HEK293 (cell line): ENCODE measurements around the gene ZNF438.

ENCODE experiments used
- CTCF ChIA-PET: fragments of 350-600 bp; formaldehyde crosslinking; extraction: SDS; loops from one replicate; lab custom pipeline; 2021; ENCODE audit warnings: antibody characterized with exemption; lab: Yijun Ruan, JAX
- POLR2A ChIA-PET: fragments of 300-600 bp; formaldehyde crosslinking; extraction: SDS; loops from one replicate; lab custom pipeline; 2020; ENCODE audit warnings: antibody characterized with exemption, inconsistent platforms; lab: Yijun Ruan, JAX
- H3K27ac ChIP-seq: fragments of 200-500 bp; sonication (Bioruptor generic); 2 replicates; pipeline ENCODE4 v1.5.1; 2014; ENCODE audit warnings: low read depth, low read length, control low read depth, inconsistent platforms; ENCODE audit errors: extremely low read depth
- H3K36me3 ChIP-seq, 2 experiments: fragments of 200-500 bp in 1 of 2; sonication (Bioruptor generic) in 1 of 2; 1 replicate in 1 of 2; 2 replicates in 1 of 2; pipeline ENCODE4 v1.5.1; 2014 to 2017; ENCODE audit warnings: inconsistent platforms in 2 of 2, low read length in 2 of 2; ENCODE audit not compliant: control insufficient read depth in 2 of 2, insufficient read depth in 1 of 2
- H3K4me1 ChIP-seq: fragments of 200-500 bp; sonication (Bioruptor generic); 2 replicates; pipeline ENCODE4 v1.5.1; 2014; ENCODE audit warnings: mild to moderate bottlenecking, low read length, inconsistent platforms; ENCODE audit not compliant: control insufficient read depth, insufficient read depth
- H3K4me3 ChIP-seq: 2 replicates; pipeline ENCODE4 v1.5.1; 2011; ENCODE audit warnings: low read depth, mild to moderate bottlenecking, control low read depth, low read length, moderate library complexity
- H3K9me3 ChIP-seq: fragments of 200-500 bp; sonication (Bioruptor generic); 2 replicates; pipeline ENCODE4 v1.5.1; 2014; ENCODE audit warnings: low read depth, low read length, inconsistent platforms; ENCODE audit not compliant: control insufficient read depth, insufficient read depth
- GFI1B ChIP-seq: fragments of 450-650 bp; formaldehyde crosslinking; IDR thresholded peaks from 2 replicates; pipeline ENCODE4 v1.5.1; 2016; ENCODE audit warnings: missing biosample characterization, missing genetic modification characterization
- HOXA7 ChIP-seq: sonication (generic); formaldehyde crosslinking; IDR thresholded peaks from 2 replicates; pipeline ENCODE4 v1.8.1; 2022; ENCODE audit warnings: missing genetic modification reagents, borderline replicate concordance
- INSM2 ChIP-seq: fragments of 450-650 bp; formaldehyde crosslinking; IDR thresholded peaks from 2 replicates; pipeline ENCODE4 v1.5.1; 2016; ENCODE audit warnings: missing biosample characterization, missing genetic modification characterization
- KLF9 ChIP-seq: fragments of 450-650 bp; formaldehyde crosslinking; IDR thresholded peaks from 2 replicates; pipeline ENCODE4 v1.5.1; 2016; ENCODE audit warnings: missing biosample characterization, missing genetic modification characterization, low read depth
- PRDM1 ChIP-seq: fragments of 450-650 bp; formaldehyde crosslinking; IDR thresholded peaks from 2 replicates; pipeline ENCODE4; 2016; ENCODE audit warnings: missing biosample characterization, missing genetic modification characterization
- TRIM28 ChIP-seq: IDR thresholded peaks from 2 replicates; pipeline ENCODE4 v1.6.1; 2011; ENCODE audit warnings: low read length, control low read depth, borderline replicate concordance
- WT1 ChIP-seq: fragments of 450-650 bp; formaldehyde crosslinking; IDR thresholded peaks from 2 replicates; pipeline ENCODE4 v1.5.1; 2016; ENCODE audit warnings: missing biosample characterization, missing genetic modification characterization
- ZBTB7A ChIP-seq: fragments of 450-650 bp; formaldehyde crosslinking; IDR thresholded peaks from 2 replicates; pipeline ENCODE4 v1.5.1; 2016; ENCODE audit warnings: low read depth, missing biosample characterization, missing genetic modification characterization
- ZFP41 ChIP-seq: fragments of 450-650 bp; formaldehyde crosslinking; IDR thresholded peaks from 2 replicates; pipeline ENCODE4 v1.5.1; 2016; ENCODE audit warnings: missing biosample characterization, missing genetic modification characterization, borderline replicate concordance
- ZFP69B ChIP-seq: fragments of 450-650 bp; formaldehyde crosslinking; IDR thresholded peaks from 2 replicates; pipeline ENCODE4 v1.5.1; 2016; ENCODE audit warnings: missing biosample characterization, missing genetic modification characterization
- ZNF10 ChIP-seq: fragments of 450-650 bp; formaldehyde crosslinking; IDR thresholded peaks from 2 replicates; pipeline ENCODE4 v1.5.1; 2017; ENCODE audit warnings: missing biosample characterization, missing genetic modification characterization
- ZNF121 ChIP-seq: fragments of 450-650 bp; formaldehyde crosslinking; IDR thresholded peaks from 2 replicates; pipeline ENCODE4 v1.5.1; 2016; ENCODE audit warnings: missing biosample characterization, missing genetic modification characterization
- ZNF146 ChIP-seq: fragments of 450-650 bp; formaldehyde crosslinking; IDR thresholded peaks from 2 replicates; pipeline ENCODE4 v1.5.1; 2016; ENCODE audit warnings: missing biosample characterization, missing genetic modification characterization
- ZNF175 ChIP-seq: fragments of 450-650 bp; formaldehyde crosslinking; IDR thresholded peaks from 2 replicates; pipeline ENCODE4 v1.5.1; 2016; ENCODE audit warnings: missing biosample characterization, missing genetic modification characterization
- ZNF223 ChIP-seq: fragments of 450-650 bp; formaldehyde crosslinking; IDR thresholded peaks from 2 replicates; pipeline ENCODE4 v1.5.1; 2016; ENCODE audit warnings: missing biosample characterization, missing genetic modification characterization
- ZNF311 ChIP-seq: fragments of 450-650 bp; formaldehyde crosslinking; IDR thresholded peaks from 2 replicates; pipeline ENCODE4 v1.5.1; 2017; ENCODE audit warnings: missing biosample characterization, missing genetic modification characterization, borderline replicate concordance
- ZNF324 ChIP-seq: fragments of 450-650 bp; formaldehyde crosslinking; IDR thresholded peaks from 2 replicates; pipeline ENCODE4 v1.5.1; 2016; ENCODE audit warnings: missing biosample characterization, missing genetic modification characterization
- ZNF362 ChIP-seq: fragments of 450-650 bp; formaldehyde crosslinking; IDR thresholded peaks from 2 replicates; pipeline ENCODE4 v1.5.1; 2016; ENCODE audit warnings: missing biosample characterization, missing genetic modification characterization
- ZNF433 ChIP-seq: fragments of 450-650 bp; formaldehyde crosslinking; IDR thresholded peaks from 2 replicates; pipeline ENCODE4 v1.5.1; 2016; ENCODE audit warnings: missing biosample characterization, missing genetic modification characterization, low read depth
- ZNF529 ChIP-seq: fragments of 450-650 bp; formaldehyde crosslinking; IDR thresholded peaks from 2 replicates; pipeline ENCODE4 v1.5.1; 2017; ENCODE audit warnings: missing genetic modification characterization, missing biosample characterization; ENCODE audit not compliant: insufficient replicate concordance
- ZNF530 ChIP-seq: fragments of 450-650 bp; formaldehyde crosslinking; IDR thresholded peaks from 2 replicates; pipeline ENCODE4 v1.5.1; 2016; ENCODE audit warnings: low read depth, missing biosample characterization, missing genetic modification characterization
- ZNF548 ChIP-seq: fragments of 450-650 bp; formaldehyde crosslinking; IDR thresholded peaks from 2 replicates; pipeline ENCODE4 v1.5.1; 2016; ENCODE audit warnings: missing biosample characterization, missing genetic modification characterization
- ZNF555 ChIP-seq: fragments of 450-650 bp; formaldehyde crosslinking; conservative IDR thresholded peaks from 2 replicates; pipeline ENCODE4 v1.5.1; 2017; ENCODE audit warnings: missing biosample characterization, mild to moderate bottlenecking, missing genetic modification characterization, inconsistent platforms
- ZNF560 ChIP-seq: fragments of 450-650 bp; formaldehyde crosslinking; IDR thresholded peaks from 2 replicates; pipeline ENCODE4 v1.5.1; 2017; ENCODE audit warnings: missing biosample characterization, missing genetic modification characterization, borderline replicate concordance
- ZNF76 ChIP-seq: fragments of 450-650 bp; formaldehyde crosslinking; IDR thresholded peaks from 2 replicates; pipeline ENCODE4; 2016; ENCODE audit warnings: low read depth, missing biosample characterization, missing genetic modification characterization, borderline replicate concordance

The ZNF438 gene

DNA sequence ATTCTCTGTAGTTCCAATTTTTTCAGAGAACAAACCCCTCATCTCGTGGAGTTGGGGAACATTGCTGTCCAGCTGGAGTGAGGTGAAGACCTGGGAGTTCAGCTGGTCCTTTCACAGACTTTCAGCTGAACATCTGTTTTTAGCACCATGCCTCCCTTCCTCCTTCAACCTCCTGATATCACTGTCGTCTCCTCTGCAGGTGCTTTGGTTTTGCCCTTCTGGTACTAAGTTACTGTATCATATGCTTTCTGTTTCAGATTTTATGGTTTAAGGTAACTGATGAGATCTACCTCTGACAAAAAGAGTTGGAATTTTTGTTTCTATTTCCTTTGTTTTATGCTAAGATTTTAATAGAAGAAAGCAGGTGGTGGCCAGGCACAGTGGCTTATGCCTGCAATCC, 102.9 kb downstream of the ZNF438 start:
- Histone ChIP-seq H3K9me3 (no peaks in the 10 kb centered on the region), H3K27ac (no peak overlapping the region), H3K4me3 (no peak overlapping the region), H3K36me3 (no peaks in the 10 kb centered on the region), H3K4me1 (no peaks in the 10 kb centered on the region)
- ChIA-PET CTCF (no interaction called here), POLR2A (no interaction called here)
- no peak for TF ChIP-seq ZFP41 (tag by site-specific recombination)
- TF ChIP-seq ZNF560 (tag by site-specific recombination) = no peak
- no peak for TF ChIP-seq ZNF555 (tag by site-specific recombination)
- no peak for TF ChIP-seq ZNF146 (tag by site-specific recombination)
- no peak for TF ChIP-seq ZNF530 (tag by site-specific recombination)
- TF ChIP-seq GFI1B (tag by site-specific recombination) = no peak
- TF ChIP-seq HOXA7 (CRISPR knock-in tag) = no peak
- TF ChIP-seq ZNF175 (tag by site-specific recombination) = no peak
- no peak for TF ChIP-seq ZFP69B (tag by site-specific recombination)
- TF ChIP-seq ZBTB7A = no peak
- no peak for TF ChIP-seq WT1 (tag by site-specific recombination)
- TF ChIP-seq KLF9 (tag by site-specific recombination) = no peak

DNA sequence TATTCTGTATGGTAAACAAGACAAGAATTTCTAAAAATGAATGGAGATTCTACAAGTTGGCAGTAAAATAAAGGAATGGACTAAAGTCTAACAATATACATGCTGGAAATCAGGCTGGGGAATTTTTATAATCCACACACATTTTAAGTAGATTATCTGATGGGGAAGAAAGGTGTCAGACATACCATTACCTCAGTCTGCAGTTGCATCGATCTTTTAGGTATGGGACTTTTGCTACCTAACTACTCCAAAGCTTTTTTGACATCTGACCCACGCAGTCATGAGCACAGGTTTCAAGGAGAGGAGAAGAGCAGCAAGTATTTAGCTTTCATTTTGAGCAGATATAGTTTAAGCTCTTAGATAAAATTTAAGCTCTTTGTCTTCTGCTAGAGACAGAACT, 113.0 kb downstream of the ZNF438 start:
- H3K4me3 ChIP-seq = no peak overlapping the region
- POLR2A ChIA-PET = no interaction called here
- no peak overlapping the region for H3K27ac ChIP-seq
- H3K36me3 ChIP-seq = no peaks in the 10 kb centered on the region
- H3K4me1 ChIP-seq = no peaks in the 10 kb centered on the region
- H3K9me3 ChIP-seq = no peaks in the 10 kb centered on the region
- TF ChIP-seq ZNF529 (tag by site-specific recombination) (no peak), ZNF121 (tag by site-specific recombination) (no peak), ZNF311 (no peak), ZNF10 (tag by site-specific recombination) (no peak), ZNF324 (tag by site-specific recombination) (no peak), ZNF76 (tag by site-specific recombination) (no peak), PRDM1 (tag by site-specific recombination) (no peak), TRIM28 (no peak)
- CTCF ChIA-PET = no interaction called here

DNA sequence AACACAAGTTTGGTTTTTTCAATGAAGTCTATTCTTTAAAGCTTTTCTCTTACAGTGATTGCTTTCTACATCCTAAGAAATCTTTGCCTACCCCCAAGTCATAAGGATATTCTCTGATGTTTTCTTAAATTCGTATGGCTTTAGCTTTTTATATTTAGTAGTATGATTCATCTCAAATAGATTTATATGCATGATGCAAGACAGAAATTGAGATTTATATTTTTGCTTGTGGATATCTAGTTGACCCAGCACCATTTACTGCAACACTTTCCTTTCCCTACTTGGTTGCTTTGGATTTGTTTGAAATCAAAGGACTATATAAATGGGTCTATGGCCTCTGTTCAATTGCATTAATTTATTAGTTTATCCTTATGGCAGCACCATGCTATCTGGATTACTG, 113.9 kb downstream of the ZNF438 start:
- Histone ChIP-seq H3K27ac (no peak overlapping the region), H3K4me1 (no peaks in the 10 kb centered on the region), H3K9me3 (no peaks in the 10 kb centered on the region), H3K4me3 (no peak overlapping the region), H3K36me3 (no peaks in the 10 kb centered on the region)
- TF ChIP-seq ZNF223 (tag by site-specific recombination) = no peak
- TF ChIP-seq INSM2 (tag by site-specific recombination) = no peak
- TF ChIP-seq ZNF433 (tag by site-specific recombination) = no peak
- no peak for TF ChIP-seq ZNF362 (tag by site-specific recombination)
- TF ChIP-seq GFI1B (tag by site-specific recombination) = no peak
- TF ChIP-seq ZNF548 (tag by site-specific recombination) = no peak
- POLR2A ChIA-PET = no interaction called here
- CTCF ChIA-PET = no interaction called here
